Measurements from ENCODE around the gene KIAA1217. TPM values are rescaled to one million over a fixed set of nuclear protein-coding genes. Genes with fewer than 3 reads are reported as not detected.

KIAA1217 gene
- total RNA-seq, 1 experiment from 2014 or later, result 9.3 TPM

- no peak for DNase-seq (ENCODE audit: low read depth)
Measured at GRCh38 chr10:24247841-24248240, 38.9 kb downstream of the KIAA1217 start.

GRCh38 chr10:24249829-24250415, 41.0 kb downstream of the KIAA1217 start:
- no peak for DNase-seq (ENCODE audit: low read depth)

DNA sequence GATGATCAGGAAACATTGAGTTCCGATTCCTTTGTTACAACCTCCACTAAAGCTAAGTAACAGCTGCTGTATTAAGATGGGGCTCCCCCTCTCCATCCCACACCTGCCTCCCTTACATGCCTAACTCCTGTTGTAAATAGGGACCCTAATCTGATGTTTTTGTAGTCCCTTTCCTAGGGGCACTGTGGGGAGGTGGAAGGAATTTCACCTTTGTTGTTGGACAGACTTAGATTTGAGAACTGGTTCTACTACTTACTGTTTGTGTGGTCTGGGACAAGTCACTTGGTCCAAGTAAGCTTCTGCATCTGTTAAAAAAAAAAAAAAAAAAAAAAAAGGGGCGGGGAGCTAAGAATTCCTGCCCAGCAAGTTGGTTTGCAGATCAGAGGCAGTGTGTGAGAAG, 42.6 kb downstream of the KIAA1217 start:
- no peak for DNase-seq (ENCODE audit: low read depth)

GRCh38 chr10:24254180-24254579, 45.2 kb downstream of the KIAA1217 start:
- DNase-seq (ENCODE audit: low read depth), result no peak

- DNase-seq (ENCODE audit: low read depth), result no peak
Measured at GRCh38 chr10:24255115-24255880, 46.4 kb downstream of the KIAA1217 start.

- DNase-seq (ENCODE audit: low read depth), result no peak
Measured at GRCh38 chr10:24255881-24256311, 47.0 kb downstream of the KIAA1217 start.

- no peak for DNase-seq (ENCODE audit: low read depth)
Measured at GRCh38 chr10:24256619-24257107, 47.7 kb downstream of the KIAA1217 start.

GRCh38 chr10:24257588-24257987, 48.6 kb downstream of the KIAA1217 start:
- no peak for DNase-seq (ENCODE audit: low read depth)

DNA sequence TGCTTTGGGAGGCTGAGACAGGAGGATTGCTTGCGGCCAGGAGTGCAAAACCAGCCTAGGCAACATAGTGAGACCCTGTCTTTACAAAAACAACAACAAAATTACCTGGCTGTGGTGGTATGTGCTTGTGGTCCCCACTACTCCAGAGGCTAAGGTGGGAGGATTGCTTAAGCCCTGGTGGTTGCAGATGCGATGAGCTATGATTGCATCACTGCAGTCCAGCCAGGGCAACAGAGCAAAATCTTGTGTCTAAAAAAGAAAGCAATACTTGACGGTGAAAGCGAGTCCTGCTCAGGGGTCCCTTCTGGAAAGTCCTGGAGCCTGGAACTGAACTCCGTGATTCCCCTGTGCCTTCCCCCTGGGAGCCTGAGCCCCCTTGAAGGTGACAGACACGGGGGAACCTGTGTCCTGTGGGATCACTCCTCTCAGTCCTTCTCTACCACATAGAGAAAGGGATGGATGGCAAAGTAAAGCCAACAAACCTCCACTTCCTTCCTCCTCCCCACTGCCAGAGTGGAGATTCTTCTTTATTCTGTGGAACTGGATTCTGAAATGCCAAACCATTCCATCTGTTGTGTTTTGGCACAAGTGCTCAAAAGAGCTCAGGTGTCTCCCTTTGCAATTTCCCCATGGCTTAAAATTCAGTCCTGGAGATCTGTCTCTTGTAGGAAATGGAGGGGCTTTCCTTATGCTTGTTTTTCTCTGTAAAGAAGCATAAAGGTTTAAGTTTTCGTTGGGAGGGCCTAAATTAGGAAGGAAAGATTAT, 50.6 kb downstream of the KIAA1217 start:
- DNase-seq (ENCODE audit: low read depth), result no peak

GRCh38 chr10:24261627-24262026, 52.7 kb downstream of the KIAA1217 start:
- no peak for DNase-seq (ENCODE audit: low read depth)

GRCh38 chr10:24262929-24263590, 54.1 kb downstream of the KIAA1217 start:
- DNase-seq (ENCODE audit: low read depth), result no peak

- no peak for DNase-seq (ENCODE audit: low read depth)
Measured at GRCh38 chr10:24269476-24269875, 60.5 kb downstream of the KIAA1217 start.

GRCh38 chr10:24272374-24272773, 63.4 kb downstream of the KIAA1217 start:
- DNase-seq (ENCODE audit: low read depth), result no peak

DNA sequence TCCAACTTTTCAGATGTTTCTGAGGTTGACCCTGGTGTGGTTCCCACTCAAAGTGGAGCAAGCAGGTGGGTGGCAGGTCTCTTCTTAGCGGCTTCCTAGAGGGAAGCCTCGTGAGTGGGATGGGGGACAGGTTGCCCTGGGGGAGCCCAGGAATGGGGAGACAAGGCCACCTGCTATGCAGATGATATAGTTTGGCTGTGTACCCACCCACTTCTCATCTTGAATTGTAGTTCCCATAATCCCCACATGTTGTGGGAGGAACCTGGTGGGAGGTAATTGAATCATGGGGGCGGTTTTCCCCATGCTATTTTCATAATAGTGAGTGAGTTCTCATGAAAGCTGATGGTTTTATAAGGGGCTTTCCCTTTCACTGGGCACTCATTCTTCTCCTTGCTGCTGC, 68.3 kb downstream of the KIAA1217 start:
- no peak for DNase-seq (ENCODE audit: low read depth)

DNA sequence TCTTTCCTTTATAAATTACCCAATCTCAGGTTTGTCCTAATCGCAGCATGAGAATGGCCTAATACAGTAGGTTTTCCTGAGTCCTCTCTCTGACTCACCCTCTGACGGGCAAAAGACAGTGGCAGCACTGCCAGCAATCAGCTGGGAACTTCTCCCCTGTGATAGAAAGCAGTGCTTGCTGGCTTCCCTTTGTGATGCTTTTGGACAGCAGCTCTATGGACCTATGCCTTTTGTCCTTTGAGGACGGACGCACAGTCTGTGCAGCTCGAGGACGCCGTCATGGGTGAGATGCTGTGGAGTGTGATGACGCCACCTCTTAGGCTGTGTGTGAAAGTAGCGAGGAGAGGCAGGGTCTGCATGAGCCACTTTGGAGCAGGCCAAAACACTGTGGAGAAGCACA, 68.8 kb downstream of the KIAA1217 start:
- DNase-seq (ENCODE audit: low read depth), result peak; percentile 24

DNA sequence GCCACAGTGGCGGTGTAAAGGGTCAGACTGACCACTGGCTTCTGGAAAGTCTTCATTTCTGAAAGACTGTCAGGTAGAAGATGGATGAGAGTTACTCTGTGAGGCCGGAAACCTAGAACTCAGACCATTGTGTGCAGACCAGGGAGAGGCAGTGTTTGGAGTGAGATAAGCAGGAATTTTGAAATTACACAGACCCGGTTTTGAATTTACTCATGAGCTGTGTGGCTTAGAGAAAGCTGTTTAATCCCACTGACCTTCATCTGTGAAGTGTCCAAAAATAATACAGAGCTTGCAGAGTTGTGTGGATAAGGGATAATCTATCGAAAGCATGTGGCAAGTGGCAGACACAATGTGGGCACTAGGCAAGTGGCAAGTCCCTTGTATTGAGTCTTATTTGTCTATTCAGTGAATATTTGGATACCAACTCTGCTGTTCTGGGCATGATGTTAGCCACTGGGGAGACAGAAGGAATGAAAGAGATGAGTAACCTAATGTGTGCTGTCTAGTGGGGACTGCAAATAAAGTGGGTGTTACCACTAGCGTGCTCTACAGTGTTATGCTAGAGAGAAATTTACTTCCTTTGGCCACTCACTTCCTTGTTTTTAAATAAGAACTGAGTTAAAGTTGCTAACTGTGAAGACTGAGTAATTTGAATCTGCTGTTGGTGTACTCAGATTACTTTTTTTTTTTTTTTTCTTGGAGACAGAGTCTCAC, 69.4 kb downstream of the KIAA1217 start:
- DNase-seq (ENCODE audit: low read depth), result no peak

GRCh38 chr10:24279166-24279565, 70.2 kb downstream of the KIAA1217 start:
- DNase-seq (ENCODE audit: low read depth), result no peak

DNA sequence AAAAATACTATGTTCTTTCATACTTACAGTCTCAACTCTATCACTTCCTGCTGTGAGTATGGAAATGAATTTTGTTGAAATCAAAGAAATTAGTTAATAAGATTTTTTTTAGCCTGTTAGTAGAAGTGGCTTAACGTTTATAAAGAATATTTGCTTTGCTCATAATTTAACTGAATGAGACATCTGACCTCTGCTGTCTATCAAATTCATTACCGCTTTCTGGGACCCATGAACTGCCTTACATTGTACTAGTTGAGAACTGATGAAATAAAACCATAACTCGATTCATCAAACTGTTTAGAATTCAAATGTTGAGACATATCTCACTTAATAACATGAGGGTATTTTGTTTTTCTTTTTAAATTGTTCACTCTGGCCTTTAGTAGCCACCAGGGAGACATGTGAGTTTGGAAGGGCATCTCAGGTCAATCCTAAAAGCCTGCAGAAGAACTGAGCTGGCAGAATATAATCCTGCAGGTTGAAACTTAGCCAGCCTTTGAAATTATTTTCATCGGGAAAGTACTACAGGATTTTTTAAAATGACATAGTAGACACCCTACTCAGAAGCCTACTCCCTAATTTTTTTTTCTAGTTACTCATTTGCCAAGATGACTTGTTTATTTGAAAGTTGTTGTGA, 78.7 kb downstream of the KIAA1217 start:
- no peak for DNase-seq (ENCODE audit: low read depth)

GRCh38 chr10:24288581-24288980, 79.6 kb downstream of the KIAA1217 start:
- no peak for DNase-seq (ENCODE audit: low read depth)

- no peak for DNase-seq (ENCODE audit: low read depth)
Measured at GRCh38 chr10:24289235-24289634, 80.3 kb downstream of the KIAA1217 start.
